ENCODE results near the gene DHRS1. TPM values are rescaled to one million over a fixed set of nuclear protein-coding genes. Genes with fewer than 3 reads are reported as not detected.
"Not testable (repeated sequence)": the region's sequence is repeated elsewhere in the genome, so short reads cannot be mapped to it uniquely, and the experiment has no call there.

DHRS1 gene
- total RNA-seq, 1 donor = 10.4 TPM

DNA sequence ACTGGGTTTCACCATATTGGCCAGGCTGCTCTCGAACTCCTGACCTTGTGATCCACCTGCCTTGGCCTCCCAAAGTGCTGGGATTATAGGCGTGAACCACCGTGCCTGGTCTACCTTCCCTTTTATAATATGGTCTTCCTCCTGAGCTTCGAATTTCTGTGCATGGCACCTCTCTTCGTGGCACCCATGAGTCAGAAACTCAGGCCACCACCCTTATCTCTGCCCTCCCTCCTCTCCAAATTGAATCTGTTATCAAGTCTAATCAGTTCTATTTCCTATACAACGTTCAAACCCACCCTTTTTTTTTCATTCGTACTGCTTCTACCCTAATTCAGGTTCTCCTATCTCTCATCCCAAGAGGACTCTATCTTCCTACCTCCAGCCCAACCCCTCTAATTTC lies 52.2 kb downstream of the DHRS1 start:
- Histone ChIP-seq H3K9me3 (ENCODE audit: low read depth, low read length) (no peaks in the 10 kb centered on the region), H3K4me3 (ENCODE audit: low read length) (no peak overlapping the region), H3K4me1 (ENCODE audit: insufficient read depth, low read length) (peaks cover 33% of the 10 kb centered on the region), H3K27me3 (ENCODE audit: insufficient read depth, low read length) (no peaks in the 10 kb centered on the region)

DNA sequence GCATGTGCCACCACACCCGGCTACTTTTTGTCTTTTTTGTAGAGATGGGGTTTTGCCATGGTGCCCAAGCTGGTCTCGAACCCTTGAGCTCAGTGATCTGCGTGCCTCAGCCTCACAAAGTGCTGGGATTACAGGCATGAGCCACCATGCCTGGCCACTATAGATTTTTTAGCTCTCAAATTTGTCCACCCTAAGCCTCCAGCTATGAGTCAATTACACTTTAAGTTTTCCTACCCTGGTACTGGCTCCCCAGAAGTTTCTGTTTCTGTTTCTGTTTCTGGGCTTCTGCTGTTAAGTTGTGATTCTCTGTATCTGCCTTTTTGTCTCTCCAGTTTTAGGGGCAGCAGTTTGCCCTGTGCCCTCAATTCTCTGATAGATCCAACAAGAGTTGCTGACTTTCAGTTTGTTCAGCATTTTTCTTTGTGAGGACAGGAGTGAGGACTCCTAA lies 52.8 kb downstream of the DHRS1 start:
- Histone ChIP-seq H3K4me3 (ENCODE audit: low read length) (no peak overlapping the region), H3K27me3 (ENCODE audit: insufficient read depth, low read length) (no peaks in the 10 kb centered on the region), H3K9me3 (ENCODE audit: low read depth, low read length) (no peaks in the 10 kb centered on the region), H3K4me1 (ENCODE audit: insufficient read depth, low read length) (peaks cover 35% of the 10 kb centered on the region)

DNA sequence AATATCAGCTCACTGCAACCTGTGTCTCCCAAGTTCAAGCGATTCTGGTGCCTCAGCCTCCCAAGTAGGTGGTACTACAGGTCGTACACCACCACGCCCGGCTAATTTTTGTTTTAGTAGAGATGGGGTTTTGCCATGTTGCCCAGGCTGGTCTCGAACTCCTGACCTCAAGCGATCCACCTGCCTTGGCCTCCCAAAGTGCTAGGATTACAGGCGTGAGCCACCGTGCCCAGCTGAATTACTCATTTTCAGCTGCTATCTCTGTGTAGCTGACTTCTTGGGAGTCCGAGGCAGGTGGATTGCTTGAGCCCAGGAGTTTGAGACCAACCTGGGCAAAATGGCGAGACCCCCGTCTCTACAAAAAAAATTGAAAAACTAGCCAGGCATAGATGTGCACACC lies 54.2 kb downstream of the DHRS1 start:
- peaks cover 49% of the 10 kb centered on the region for H3K4me1 ChIP-seq (ENCODE audit: insufficient read depth, low read length)
- not testable (repeated sequence) for H3K9me3 ChIP-seq (ENCODE audit: low read depth, low read length); H3K27me3 ChIP-seq (ENCODE audit: insufficient read depth, low read length); H3K4me3 ChIP-seq (ENCODE audit: low read length)

DNA sequence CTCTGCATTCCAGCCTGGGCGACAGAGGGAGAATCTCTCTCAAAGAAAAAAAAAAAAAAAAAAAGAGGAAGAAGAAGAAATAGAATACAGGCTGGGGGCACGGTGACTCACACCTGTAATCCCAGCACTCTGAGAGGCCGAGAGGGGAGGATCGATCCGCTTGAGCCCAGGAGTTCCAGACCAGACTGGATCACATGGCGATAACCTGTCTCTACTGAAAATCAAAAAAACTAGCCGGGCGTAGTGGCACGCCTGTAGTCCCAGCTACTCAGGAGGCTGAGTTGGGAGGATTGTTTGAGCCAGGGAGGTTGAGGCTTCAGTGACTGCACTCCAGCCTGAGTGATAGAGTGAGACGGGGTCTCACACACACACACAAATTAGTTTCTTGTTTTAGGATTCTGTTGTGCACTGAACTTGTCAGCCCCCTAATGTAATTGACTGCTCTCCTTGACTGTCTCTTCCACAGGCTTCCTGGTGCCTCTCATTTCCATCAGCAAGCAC lies 56.2 kb downstream of the DHRS1 start:
- Histone ChIP-seq H3K27me3 (ENCODE audit: insufficient read depth, low read length) (no peaks in the 10 kb centered on the region), H3K9me3 (ENCODE audit: low read depth, low read length) (no peaks in the 10 kb centered on the region), H3K4me1 (ENCODE audit: insufficient read depth, low read length) (peaks cover 69% of the 10 kb centered on the region), H3K4me3 (ENCODE audit: low read length) (peak overlapping the region; percentile 55)

GRCh38 chr14:24241829-24242443 lies 57.6 kb downstream of the DHRS1 start:
- no peaks in the 10 kb centered on the region for H3K9me3 ChIP-seq (ENCODE audit: low read depth, low read length)
- H3K4me1 ChIP-seq (ENCODE audit: insufficient read depth, low read length) = peaks cover 71% of the 10 kb centered on the region
- no peaks in the 10 kb centered on the region for H3K27me3 ChIP-seq (ENCODE audit: insufficient read depth, low read length)
- peak overlapping the region; percentile 55 for H3K4me3 ChIP-seq (ENCODE audit: low read length)

Other genes starting within 250 kb of the DHRS1 start
- gene CARMIL3, start 247.8 kb downstream of the DHRS1 start, total RNA-seq = 0.52 TPM
- not detected for gene CPNE6, start 228.2 kb downstream of the DHRS1 start, total RNA-seq
- gene PCK2, start 205.5 kb downstream of the DHRS1 start, total RNA-seq = 4.6 TPM
- gene DCAF11, start 185.0 kb downstream of the DHRS1 start, total RNA-seq = 59.1 TPM
- 1.2 TPM for gene NRL, start 184.8 kb downstream of the DHRS1 start, total RNA-seq
- gene FITM1, start 169.1 kb downstream of the DHRS1 start, total RNA-seq = 0.42 TPM
- 218 TPM for gene PSME1, start 163.6 kb downstream of the DHRS1 start, total RNA-seq
- 4.1 TPM for gene EMC9, start 158.2 kb downstream of the DHRS1 start, total RNA-seq
- 78.9 TPM for gene PSME2, start 153.2 kb downstream of the DHRS1 start, total RNA-seq
- 38.4 TPM for gene RNF31, start 152.3 kb downstream of the DHRS1 start, total RNA-seq
- gene IRF9, start 138.5 kb downstream of the DHRS1 start, total RNA-seq = 126 TPM
- gene REC8, start 127.7 kb downstream of the DHRS1 start, total RNA-seq = 22.7 TPM
- gene IPO4, start 111.0 kb downstream of the DHRS1 start, total RNA-seq = 13.3 TPM
- gene TM9SF1, start 104.3 kb downstream of the DHRS1 start, total RNA-seq = 13.6 TPM
- gene TSSK4, start 94.1 kb downstream of the DHRS1 start, total RNA-seq = 0.31 TPM
- 90.8 TPM for gene CHMP4A, start 86.3 kb downstream of the DHRS1 start, total RNA-seq
- 4.5 TPM for gene MDP1, start 83.7 kb downstream of the DHRS1 start, total RNA-seq
- 51.2 TPM for gene NEDD8, start 67.4 kb downstream of the DHRS1 start, total RNA-seq
- 31.1 TPM for gene GMPR2, start 66.9 kb downstream of the DHRS1 start, total RNA-seq
- 70.7 TPM for gene TINF2, start 57.2 kb downstream of the DHRS1 start, total RNA-seq
- 4.2 TPM for gene TGM1, start 36.6 kb downstream of the DHRS1 start, total RNA-seq
- 25.1 TPM for gene RABGGTA, start 28.2 kb downstream of the DHRS1 start, total RNA-seq
- 11.2 TPM for gene NOP9, start 70 bp upstream of the DHRS1 start, total RNA-seq
- 14.4 TPM for gene CIDEB, start 8.2 kb upstream of the DHRS1 start, total RNA-seq
- gene LTB4R2, start 10.4 kb upstream of the DHRS1 start, total RNA-seq = 12.6 TPM
- 12.5 TPM for gene LTB4R, start 11.7 kb upstream of the DHRS1 start, total RNA-seq
- 2.3 TPM for gene ADCY4, start 35.3 kb upstream of the DHRS1 start, total RNA-seq
- 9.9 TPM for gene RIPK3, start 40.2 kb upstream of the DHRS1 start, total RNA-seq
- gene NFATC4, start 68.4 kb upstream of the DHRS1 start, total RNA-seq = 0.10 TPM
- under 0.01 TPM for gene NYNRIN, start 99.2 kb upstream of the DHRS1 start, total RNA-seq
- 0.84 TPM for gene CBLN3, start 129.9 kb upstream of the DHRS1 start, total RNA-seq
- gene KHNYN, start 130.2 kb upstream of the DHRS1 start, total RNA-seq = 148 TPM
- 21.6 TPM for gene SDR39U1, start 143.0 kb upstream of the DHRS1 start, total RNA-seq
- not detected for gene CMA1, start 208.5 kb upstream of the DHRS1 start, total RNA-seq